Heart right ventricle (tissue), 16 donors: ENCODE results near the gene HNF4A. TPM values are rescaled to one million over a fixed set of nuclear protein-coding genes. Genes with fewer than 3 reads are reported as not detected.

Source experiments
- ATAC-seq, 8 donors: fragments of 200-7000 bp; cut with Tn5 transposase; one replicate each; pipeline ENCODE4 v1.9.1; 2020; ENCODE audit warnings: mild to moderate bottlenecking in 8 of 8, moderate library complexity in 8 of 8, moderate number of reproducible peaks in 1 of 8
- DNase-seq, 2 donors: peaks; one replicate each; pipeline ENCODE4 v3.0.0-alpha.2; 2020
- H3K27ac ChIP-seq, 10 donors: fragments of 200-600 bp; sonication (generic) in 2 of 10; one replicate each; pipeline versions ENCODE4 v1.5.0 to v1.8.0; 2020 to 2022; ENCODE audit warnings: mild to moderate bottlenecking in 3 of 10
- H3K27me3 ChIP-seq, 7 donors: fragments of 200-600 bp; one replicate each; pipeline ENCODE4 v1.8.0; 2021 to 2022; ENCODE audit warnings: mild to moderate bottlenecking in 2 of 7
- H3K36me3 ChIP-seq, 9 donors: fragments of 200-600 bp; sonication (generic) in 1 of 9; one replicate each; pipeline versions ENCODE4 v1.5.0 to v1.8.0; 2020 to 2022; ENCODE audit warnings: mild to moderate bottlenecking in 2 of 9
- H3K4me1 ChIP-seq, 9 donors: fragments of 200-600 bp; sonication (generic) in 1 of 9; one replicate each; pipeline versions ENCODE4 v1.5.0 to v1.8.0; 2020 to 2022; ENCODE audit warnings: mild to moderate bottlenecking in 4 of 9
- H3K4me3 ChIP-seq, 10 donors: fragments of 200-600 bp; sonication (generic) in 2 of 10; one replicate each; pipeline versions ENCODE4 v1.5.0 to v1.8.0; 2020 to 2022; ENCODE audit warnings: mild to moderate bottlenecking in 7 of 10, moderate library complexity in 2 of 10
- H3K9me3 ChIP-seq, 11 donors: fragments of 200-600 bp in 10 of 11; sonication (generic) in 2 of 11; one replicate each; pipeline versions ENCODE4 v1.5.0 to v1.8.0; 2013 to 2022; ENCODE audit warnings: mild to moderate bottlenecking in 2 of 11, control low read depth in 1 of 11, moderate library complexity in 1 of 11
- CTCF ChIP-seq, 9 donors: fragments of 200-600 bp; sonication (generic) in 2 of 9; IDR thresholded peaks; one replicate each; pipeline versions ENCODE4 v1.5.0 to v1.8.0; 2021 to 2022; ENCODE audit warnings: antibody characterized with exemption in 9 of 9, mild to moderate bottlenecking in 5 of 9, moderate library complexity in 1 of 9
- WGBS, 2 donors: extraction: QIAGEN DNeasy Blood & Tissue Kit; methylation state at CpG; one replicate each; pipeline ENCODE4 v1.1.7; 2013; ENCODE audit warnings: inconsistent platforms in 1 of 2; 5-methylcytosine and 5-hydroxymethylcytosine counted together
- intact Hi-C, 10 donors: fragments of 100-400 bp; cut with DNase I; formaldehyde crosslinking; loops; one replicate each; pipeline versions ENCODE4 v1.11.1 to v1.14.2; 2022
- polyA plus RNA-seq, 2 donors: library from polyadenylated mRNA; stranded (reverse); fragments of 200-250 nt; gene quantifications; one replicate each; pipeline ENCODE4 v1.2.3, GENCODE V29; 2013
- total RNA-seq, 10 donors: library from RNA; stranded (reverse); fragmentation: NEBNext Ultra II Directional in 3 of 10; extraction: Animal tissue kit (Norgen Biotek cat#: 25700) in 3 of 10; gene quantifications; one replicate each; pipeline versions ENCODE4 v1.2.1 to v1.2.4, GENCODE V29; 2021 to 2023
- donor health status: Arrhythmogenic right ventricular cardiomyopathy.
- donor health status: ischemic (EF 13 %, LVEDD 7.1; RV severe dilation, severe dysfunction).
- donor health status: healthy with polysubstance abuse.
- donor health status: DM: no; HTN: yes; CAD: no.
- donor health status: DM: no; HTN: no; CAD: no.
- donor health status: ischemic (EF 25% LVEDD 6.9; RV normal size, moderate dysfunction).
- donor health status: ischemic (EF 25% LVEDD 5.7; RV mildly dilated, moderate dysfunction).
- donor health status: healthy.
- donor health status: DM: yes; HTN: yes; CAD: no.
- donor health status: Ischemic cardiomyopathy.
- donor health status: ischemic (EF 35%, LVEDD 5.7; RV mildly dilated, moderate dysfunction).
- donor health status: nonischemic (EF 11% LVEDD 7.7; RV severe dilation, severe dysfunction).
- donor health status: DM: yes; HTN: yes; CAD: no.
- donor health status: PGD.
- donor health status: ischemic (EF 29% LVEDD 5.4; RV normal size, mild dysfunction).
- donor health status: nonischemic (EF 23%, LVEDD 6.1; RV moderate dilation, normal function).

Gene HNF4A
- total and polyA plus RNA-seq, 12 donors: under 0.01 TPM; not detected in 11

- 79% methylated on average over 2 of the region's 2 CpGs for WGBS, 2 donors
- TF ChIP-seq CTCF (IDR thresholded peaks at IDR 0.05): no peak
- no peak for ATAC-seq
- H3K36me3 ChIP-seq: no peaks in the 10 kb centered on the region
- intact Hi-C loops: loop anchor here in 3 of 10 donors (5.0 to 10.0 kb wide), 3 partner anchors 69 to 336 kb away; no protein-coding TSS in a partner anchor
- DNase-seq: no peak
- no peak overlapping the region for H3K27ac ChIP-seq
- peaks cover 0 to 22% (median 10%) of the 10 kb centered on the region in 7 donors for H3K27me3 ChIP-seq
- H3K4me3 ChIP-seq: no peak overlapping the region
- H3K9me3 ChIP-seq: no peaks in the 10 kb centered on the region
- H3K4me1 ChIP-seq: no peaks in the 10 kb centered on the region
Observed at GRCh38 chr20:44398335-44398734, 42.8 kb downstream of the HNF4A start.

- 75 to 76% methylated on average over 3 of the region's 3 CpGs for WGBS, 2 donors
- H3K4me3 ChIP-seq: no peak overlapping the region
- DNase-seq (no peak), ATAC-seq (no peak)
- peaks cover 0 to 22% (median 10%) of the 10 kb centered on the region in 7 donors for H3K27me3 ChIP-seq
- no peaks in the 10 kb centered on the region for H3K4me1 ChIP-seq
- no peak for TF ChIP-seq CTCF (IDR thresholded peaks at IDR 0.05)
- no peaks in the 10 kb centered on the region for H3K9me3 ChIP-seq
- H3K27ac ChIP-seq: no peak overlapping the region
- intact Hi-C loops: loop anchor here in 3 of 10 donors (5.0 to 10.0 kb wide), 3 partner anchors 68 to 335 kb away; no protein-coding TSS in a partner anchor
- H3K36me3 ChIP-seq: no peaks in the 10 kb centered on the region
Observed at GRCh38 chr20:44399446-44399845, 43.9 kb downstream of the HNF4A start.

- DNase-seq (no peak), ATAC-seq (no peak)
- Histone ChIP-seq H3K4me3 (no peak overlapping the region), H3K27ac (no peak overlapping the region), H3K4me1 (no peaks in the 10 kb centered on the region), H3K9me3 (no peaks in the 10 kb centered on the region), H3K27me3 (peaks cover 0 to 21% (median 3%) of the 10 kb centered on the region in 7 donors), H3K36me3 (no peaks in the 10 kb centered on the region)
- intact Hi-C loops: no loop called here
- no peak for TF ChIP-seq CTCF (IDR thresholded peaks at IDR 0.05)
- 71 to 75% methylated on average over 5 of the region's 5 CpGs for WGBS, 2 donors
Observed at GRCh38 chr20:44400671-44400969, 45.1 kb downstream of the HNF4A start.

GRCh38 chr20:44400970-44401769 lies 45.7 kb downstream of the HNF4A start:
- no peak for DNase-seq
- ATAC-seq: peak in 1 of 8 donors; percentile 9

More at GRCh38 chr20:44400970-44401769, 45.7 kb downstream of the HNF4A start:
- intact Hi-C loops: no loop called here
- Histone ChIP-seq H3K36me3 (no peaks in the 10 kb centered on the region), H3K27ac (no peak overlapping the region), H3K9me3 (no peaks in the 10 kb centered on the region), H3K4me1 (no peaks in the 10 kb centered on the region), H3K27me3 (peaks cover 0 to 16% (median 0%) of the 10 kb centered on the region in 7 donors), H3K4me3 (no peak overlapping the region)
- no peak for TF ChIP-seq CTCF (IDR thresholded peaks at IDR 0.05)
- 75 to 76% methylated on average over 23 of the region's 23 CpGs for WGBS, 2 donors
